Adrenal gland (tissue), 12 donors: ENCODE results near the gene LRP8. TPM values are rescaled to one million over a fixed set of nuclear protein-coding genes. Genes with fewer than 3 reads are reported as not detected.
A peak's percentile ranks its signal among the peaks of the same experiment; 100 is the strongest.

Experiments
- DNase-seq, 7 donors: peaks; one replicate each; pipeline ENCODE4 v3.0.0-alpha.2; 2019 to 2020
- H3K27ac ChIP-seq, 5 donors: fragments of 200-600 bp; sonication (generic) in 4 of 5; 1 replicate in 3 of 5; 2 replicates in 2 of 5; pipeline versions ENCODE4 v1.5.1 to v1.8.0; 2016 to 2020; ENCODE audit warnings: mild to moderate bottlenecking in 1 of 5
- H3K27me3 ChIP-seq: fragments of 200-600 bp; 2 replicates; pipeline ENCODE4 v1.8.0; 2021
- H3K36me3 ChIP-seq, 2 donors: fragments of 200-600 bp; replicated peaks in 1 of 2; 1 replicate in 1 of 2; 2 replicates in 1 of 2; pipeline versions ENCODE4 v1.5.1 to v1.8.0; 2018 to 2022
- H3K4me1 ChIP-seq, 2 donors: fragments of 200-600 bp; replicated peaks in 1 of 2; 1 replicate in 1 of 2; 2 replicates in 1 of 2; pipeline versions ENCODE4 v1.5.1 to v1.8.0; 2018 to 2021
- H3K4me3 ChIP-seq, 4 donors: fragments of 200-600 bp; sonication (generic) in 3 of 4; one replicate each; pipeline ENCODE4 v1.5.1; 2016 to 2018
- H3K9me3 ChIP-seq, 3 donors: fragments of 200-600 bp; sonication (generic) in 1 of 3; replicated peaks in 1 of 3; 1 replicate in 2 of 3; 2 replicates in 1 of 3; pipeline versions ENCODE4 v1.5.1 to v1.8.0; 2016 to 2021
- CTCF ChIP-seq, 6 experiments: fragments of 450-650 bp in 4 of 6; fragments of 200-600 bp in 2 of 6; sonication (generic) in 1 of 6; IDR thresholded peaks; 1 replicate in 5 of 6; 2 replicates in 1 of 6; pipeline versions ENCODE4 v1.5.1 to v1.8.0; 2016 to 2021; ENCODE audit warnings: antibody characterized with exemption in 6 of 6, mild to moderate bottlenecking in 2 of 6, moderate library complexity in 1 of 6
- POLR2A ChIP-seq, 2 donors: fragments of 450-650 bp; IDR thresholded peaks; one replicate each; pipeline ENCODE4 v1.6.1; 2017; ENCODE audit warnings: antibody characterized with exemption in 2 of 2, mild to moderate bottlenecking in 2 of 2, moderate library complexity in 1 of 2
- WGBS, 4 donors: extraction: QIAGEN DNeasy Blood & Tissue Kit in 2 of 4; methylation state at CpG; one replicate each; pipeline versions ENCODE4 v1.1.5 to v1.1.7; 2013 to 2017; 5-methylcytosine and 5-hydroxymethylcytosine counted together
- intact Hi-C, 2 donors: fragments of 100-400 bp; cut with DNase I; formaldehyde crosslinking; loops; one replicate each; pipeline versions ENCODE4 v1.14.1 to v1.15.0; 2022 to 2023
- polyA plus RNA-seq, 3 donors: library from polyadenylated mRNA; stranded (reverse); fragments of 200-250 nt in 2 of 3; fragments of 350-450 nt in 1 of 3; fragmentation: Illumina TruSeq in 1 of 3; extraction: RNeasy Lipid Tissue Mini Kit (QIAGEN cat#74804) in 1 of 3; gene quantifications; one replicate each; pipeline ENCODE4 v1.2.3, GENCODE V29; 2013 to 2014
- total RNA-seq, 9 donors: library from RNA; depleted of rRNA in 4 of 9; stranded (reverse); fragments of >200 nt in 4 of 9; fragments of 120-200 nt in 1 of 9; fragmentation: NEBNext Ultra II Directional in 1 of 9; extraction: Animal tissue kit (Norgen Biotek cat#: 25700) in 1 of 9; gene quantifications; one replicate each; pipeline versions ENCODE4 v1.1.0 to v1.2.4, GENCODE V29; 2013 to 2023
- donor health status: healthy with polysubstance abuse.
- donor health status: Bipolar disorder and iron deficiency.
- donor health status: DM: yes; HTN: yes; CAD: no.
- donor health status: DM: no; HTN: no; CAD: no.
- donor health status: DM: no; HTN: no; CAD: no.
- donor health status: DM: yes; HTN: yes; CAD: no.

The LRP8 gene
- total and polyA plus RNA-seq, 12 donors, result 0.64 to 7.6 (median 2.7) TPM

GRCh38 chr1:53362851-53363642 lies 35.2 kb upstream of the LRP8 start:
- peaks cover 0 to 4% (median 0%) of the 10 kb centered on the region in 3 donors for H3K9me3 ChIP-seq
- no peaks in the 10 kb centered on the region for H3K4me1 ChIP-seq
- DNase-seq, result peak in 2 of 7 donors; percentile 6 to 18
- no peak overlapping the region for H3K4me3 ChIP-seq
- intact Hi-C loops, result no loop called here
- no peak overlapping the region for H3K27ac ChIP-seq
- TF ChIP-seq CTCF (IDR thresholded peaks at IDR 0.05), result no peak
- TF ChIP-seq POLR2A (IDR thresholded peaks at IDR 0.05), result no peak
- 88 to 95% (median 92%) methylated on average over 6 to 9 of the region's 9 CpGs for WGBS, 4 donors
- no peaks in the 10 kb centered on the region for H3K27me3 ChIP-seq
- no peaks in the 10 kb centered on the region for H3K36me3 ChIP-seq

GRCh38 chr1:53362270-53362669 lies 34.4 kb upstream of the LRP8 start:
- intact Hi-C loops, result no loop called here
- H3K9me3 ChIP-seq, result peaks cover 0 to 9% (median 0%) of the 10 kb centered on the region in 3 donors
- H3K27me3 ChIP-seq, result no peaks in the 10 kb centered on the region
- no peak overlapping the region for H3K27ac ChIP-seq
- no peaks in the 10 kb centered on the region for H3K4me1 ChIP-seq
- H3K36me3 ChIP-seq, result no peaks in the 10 kb centered on the region
- DNase-seq, result peak in 1 of 7 donors; percentile 3
- WGBS, 4 donors, result 77 to 85% (median 83%) methylated on average over 2 of the region's 2 CpGs
- TF ChIP-seq CTCF (IDR thresholded peaks at IDR 0.05) (no peak), POLR2A (IDR thresholded peaks at IDR 0.05) (no peak)
- H3K4me3 ChIP-seq, result no peak overlapping the region

- intact Hi-C loops, result no loop called here
- no peaks in the 10 kb centered on the region for H3K4me1 ChIP-seq
These were observed 33.7 kb upstream of the LRP8 start for GRCh38 chr1:53361541-53361961.

GRCh38 chr1:53359934-53360276 lies 32.0 kb upstream of the LRP8 start:
- 39 to 62% (median 50%) methylated on average over 2 of the region's 2 CpGs for WGBS, 4 donors
- TF ChIP-seq CTCF (IDR thresholded peaks at IDR 0.05) (no peak), POLR2A (IDR thresholded peaks at IDR 0.05) (no peak)
- intact Hi-C loops, result no loop called here
- Histone ChIP-seq H3K27me3 (no peaks in the 10 kb centered on the region), H3K4me1 (no peaks in the 10 kb centered on the region), H3K4me3 (no peak overlapping the region), H3K27ac (no peak overlapping the region), H3K9me3 (peaks cover 0 to 16% (median 5%) of the 10 kb centered on the region in 3 donors), H3K36me3 (no peaks in the 10 kb centered on the region)
- DNase-seq, result peak in 1 of 7 donors; percentile 4

More at GRCh38 chr1:53361541-53361961, 33.7 kb upstream of the LRP8 start:
- H3K9me3 ChIP-seq, result peaks cover 0 to 10% (median under 1%) of the 10 kb centered on the region in 3 donors
- H3K36me3 ChIP-seq, result no peaks in the 10 kb centered on the region
- DNase-seq, result peak in 1 of 7 donors; percentile 10
- 61 to 83% (median 80%) methylated on average over 3 of the region's 3 CpGs for WGBS, 4 donors
- no peak overlapping the region for H3K27ac ChIP-seq
- H3K27me3 ChIP-seq, result no peaks in the 10 kb centered on the region
- TF ChIP-seq POLR2A (IDR thresholded peaks at IDR 0.05) (no peak), CTCF (IDR thresholded peaks at IDR 0.05) (no peak)
- no peak overlapping the region for H3K4me3 ChIP-seq
